Amniotic stem cell (primary cell): ENCODE results near the gene EHD2.
"Not testable (repeated sequence)": the region's sequence is repeated elsewhere in the genome, so short reads cannot be mapped to it uniquely, and the experiment has no call there.

Source experiments
- DNase-seq: peaks from one replicate; lab custom pipeline; 2025; lab: John Stamatoyannopoulos, UW

The EHD2 gene

GRCh38 chr19:47750752-47751151 is 37.5 kb downstream of the EHD2 start:
- DNase-seq, result no peak

GRCh38 chr19:47752440-47753211 is 39.4 kb downstream of the EHD2 start:
- DNase-seq, result no peak

- DNase-seq, result no peak
Observed at GRCh38 chr19:47754206-47755064, 41.2 kb downstream of the EHD2 start.

- DNase-seq, result no peak
Observed at GRCh38 chr19:47755065-47755761, 42.0 kb downstream of the EHD2 start.

- DNase-seq, result no peak
Observed at GRCh38 chr19:47755762-47756626, 42.8 kb downstream of the EHD2 start.

- DNase-seq, result no peak
Observed at GRCh38 chr19:47756627-47756929, 43.4 kb downstream of the EHD2 start.

- no peak for DNase-seq
Observed at GRCh38 chr19:47756953-47757608, 43.9 kb downstream of the EHD2 start.

GRCh38 chr19:47757617-47758442 is 44.6 kb downstream of the EHD2 start:
- DNase-seq, result no peak

- DNase-seq, result no peak
Observed at GRCh38 chr19:47758443-47758804, 45.2 kb downstream of the EHD2 start.

GRCh38 chr19:47760632-47760999 is 47.4 kb downstream of the EHD2 start:
- no peak for DNase-seq

- no peak for DNase-seq
Observed at GRCh38 chr19:47761566-47761965, 48.3 kb downstream of the EHD2 start.

- no peak for DNase-seq
Observed at GRCh38 chr19:47762151-47762550, 48.9 kb downstream of the EHD2 start.

- no peak for DNase-seq
Observed at GRCh38 chr19:47762615-47763308, 49.5 kb downstream of the EHD2 start.

- DNase-seq, result not testable (repeated sequence)
Observed at GRCh38 chr19:47764705-47765104, 51.5 kb downstream of the EHD2 start.

GRCh38 chr19:47765523-47766358 is 52.5 kb downstream of the EHD2 start:
- DNase-seq, result peak; percentile 16

- no peak for DNase-seq
Observed at GRCh38 chr19:47766359-47766620, 53.1 kb downstream of the EHD2 start.

- no peak for DNase-seq
Observed at GRCh38 chr19:47766670-47767069, 53.4 kb downstream of the EHD2 start.

- DNase-seq, result no peak
Observed at GRCh38 chr19:47767349-47767748, 54.1 kb downstream of the EHD2 start.

GRCh38 chr19:47768604-47769003 is 55.4 kb downstream of the EHD2 start:
- DNase-seq, result no peak
